GM12891 (cell line): Measurements from ENCODE around the gene NT5DC2.

ENCODE experiments used
- PAX5 ChIP-seq: IDR thresholded peaks from 2 replicates; pipeline ENCODE4 v1.6.1; 2011; ENCODE audit warnings: low read length, moderate library complexity, mild to moderate bottlenecking; ENCODE audit not compliant: insufficient read depth, severe bottlenecking
- POLR2A ChIP-seq: IDR thresholded peaks from 2 replicates; pipeline ENCODE4 v1.6.1; 2011; ENCODE audit warnings: low read depth, low read length, control low read depth
- POLR2AphosphoS5 ChIP-seq: IDR thresholded peaks from 2 replicates; pipeline ENCODE4 v1.6.1; 2011; ENCODE audit warnings: low read depth, low read length, control low read depth
- TAF1 ChIP-seq: IDR thresholded peaks from 2 replicates; pipeline ENCODE4 v1.6.1; 2011; ENCODE audit warnings: low read depth, low read length, control low read depth

DNA sequence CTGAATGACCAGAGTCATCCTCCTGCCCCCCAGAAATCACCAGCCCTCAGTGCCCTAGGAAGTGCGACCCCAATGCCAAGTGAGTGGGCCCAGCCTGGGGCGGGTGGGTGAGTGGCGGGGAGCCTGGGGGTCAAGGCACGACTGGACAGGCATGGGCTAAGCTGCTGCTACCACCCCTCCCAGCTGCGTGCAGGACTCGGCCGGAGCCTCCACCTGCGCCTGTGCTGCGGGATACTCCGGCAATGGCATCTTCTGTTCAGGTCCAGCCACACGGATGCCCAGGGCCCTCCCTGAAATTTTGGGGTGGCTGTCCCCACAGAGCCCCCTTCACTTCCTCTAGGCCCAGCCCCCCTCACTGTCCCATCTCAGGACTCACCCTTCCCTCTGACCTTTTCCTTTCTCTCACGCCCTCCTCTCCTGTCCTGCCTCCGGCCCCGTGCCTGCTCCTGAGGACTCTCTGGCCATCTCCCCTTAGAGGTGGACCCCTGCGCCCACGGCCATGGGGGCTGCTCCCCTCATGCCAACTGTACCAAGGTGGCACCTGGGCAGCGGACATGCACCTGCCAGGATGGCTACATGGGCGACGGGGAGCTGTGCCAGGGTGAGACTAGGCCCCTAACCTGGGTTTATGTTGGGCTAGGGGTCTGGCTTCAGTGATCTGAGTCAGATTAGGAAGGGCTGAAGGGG is 17.0 kb downstream of the NT5DC2 start:
- TF ChIP-seq POLR2A (no peak), POLR2AphosphoS5 (no peak), TAF1 (no peak), PAX5 (no peak)
